ENCODE measurements around the gene PPP2R1B.

- TF ChIP-seq CTCF (conservative IDR thresholded peaks at IDR 0.05; ENCODE audit: low read depth, low read length): no peak
- no peak for TF ChIP-seq EZH2 (IDR thresholded peaks at IDR 0.05; ENCODE audit: borderline replicate concordance, low read depth, low read length, poor library complexity, severe bottlenecking)
These were observed 6.3 kb upstream of the PPP2R1B start for GRCh38 chr11:111772535-111772934.

All from A673 (cell line).